HCT116 (cell line): ENCODE data around the gene CPNE8. TPM values are rescaled to one million over a fixed set of nuclear protein-coding genes. Genes with fewer than 3 reads are reported as not detected.

Experiments
- ATAC-seq: fragments of 200-7000 bp; cut with Tn5 transposase; 2 replicates; pipeline ENCODE4 v1.9.1; 2020; ENCODE audit warnings: mild to moderate bottlenecking, moderate library complexity
- BruUV-seq: library from RNA; stranded (reverse); fragments of 400-500 nt; replicated peaks from 2 replicates; lab custom pipeline; 2021; lab: Mats Ljungman, UMichigan
- CTCF ChIA-PET: fragments of 300-600 bp; sonication (Branson Sonifier 250); formaldehyde crosslinking; loops from one replicate; lab custom pipeline; 2021; ENCODE audit warnings: antibody characterized with exemption; lab: Charles Lee
- POLR2A ChIA-PET: fragments of 300-600, 350-600 bp; sonication (Branson Sonifier 250); formaldehyde crosslinking; loops from one replicate; lab custom pipeline; 2021; ENCODE audit warnings: antibody characterized with exemption; lab: Charles Lee
- RAD21 ChIA-PET, 2 experiments: fragments of 300-600 bp; sonication (Branson Sonifier 250); formaldehyde crosslinking; loops; one replicate each; lab custom pipeline; 2023; ENCODE audit warnings: low total read pairs in 2 of 2; ENCODE audit not compliant: uncharacterized antibody in 2 of 2, unreplicated experiment in 2 of 2, low non-redundant PET in 1 of 2; lab: Charles Lee
- DNase-seq: peaks from one replicate; pipeline ENCODE4 v3.0.0-alpha.2; 2010; ENCODE audit warnings: low read depth, low spot score
- H2AFZ ChIP-seq: fragments of 200-600 bp; shearing (Covaris generic), sonication (generic); 2 replicates; pipeline ENCODE4 v1.6.1; 2017; ENCODE audit warnings: low read depth, mixed run types, mixed read lengths, antibody characterized with exemption, low read length; ENCODE audit not compliant: poor library complexity, severe bottlenecking
- H3K27ac ChIP-seq: 2 replicates; pipeline ENCODE4 v1.5.1; 2012; ENCODE audit warnings: low read depth, low read length
- H3K27me3 ChIP-seq: fragments of 200-600 bp; sonication (generic); 2 replicates; pipeline ENCODE4 v1.6.1; 2016; ENCODE audit warnings: mixed run types, low read length, mixed read lengths; ENCODE audit not compliant: insufficient read depth
- H3K36me3 ChIP-seq, 2 experiments: fragments of 200-500 bp in 1 of 2; fragments of 200-600 bp in 1 of 2; sonication (Bioruptor generic) in 1 of 2; sonication (generic) in 1 of 2; 2 replicates each; pipeline versions ENCODE4 v1.5.1 to v1.6.1; 2014 to 2016; ENCODE audit warnings: low read length in 2 of 2, inconsistent platforms in 1 of 2, mixed read lengths in 1 of 2, mixed run types in 1 of 2; ENCODE audit not compliant: insufficient read depth in 2 of 2, control insufficient read depth in 1 of 2
- H3K4me1 ChIP-seq, 2 experiments: fragments of 200-600 bp in 1 of 2; sonication (generic) in 1 of 2; 2 replicates each; pipeline versions ENCODE4 v1.5.1 to v1.6.1; 2012 to 2017; ENCODE audit warnings: low read length in 2 of 2, inconsistent platforms in 1 of 2, mild to moderate bottlenecking in 1 of 2, mixed read lengths in 1 of 2, mixed run types in 1 of 2, moderate library complexity in 1 of 2; ENCODE audit not compliant: insufficient read depth in 2 of 2, control insufficient read depth in 1 of 2
- H3K4me2 ChIP-seq: fragments of 200-600 bp; sonication (generic); 2 replicates; pipeline ENCODE4 v1.6.1; 2017; ENCODE audit warnings: mixed run types, low read length, mixed read lengths
- H3K4me3 ChIP-seq, 2 experiments: fragments of 200-600 bp in 1 of 2; sonication (generic) in 1 of 2; replicated peaks in 1 of 2; 2 replicates each; pipeline ENCODE4 v1.5.1; 2011 to 2016; ENCODE audit warnings: low read length in 2 of 2, control low read depth in 1 of 2, low read depth in 1 of 2, mild to moderate bottlenecking in 1 of 2, mixed read lengths in 1 of 2, mixed run types in 1 of 2
- H3K79me2 ChIP-seq: fragments of 200-600 bp; sonication (generic); 2 replicates; pipeline ENCODE4 v1.6.1; 2017; ENCODE audit warnings: mild to moderate bottlenecking, mixed run types, low read length, moderate library complexity, mixed read lengths; ENCODE audit not compliant: insufficient read depth
- H3K9ac ChIP-seq: fragments of 200-600 bp; sonication (generic); 2 replicates; pipeline ENCODE4 v1.6.1; 2016; ENCODE audit warnings: low read length, mixed read lengths
- H3K9me2 ChIP-seq: fragments of 200-600 bp; sonication (generic), shearing (Covaris generic); 2 replicates; pipeline ENCODE4 v1.6.1; 2017; ENCODE audit warnings: mixed run types, mild to moderate bottlenecking, moderate library complexity; ENCODE audit not compliant: insufficient read depth
- H3K9me3 ChIP-seq, 2 experiments: fragments of 200-500 bp in 1 of 2; fragments of 200-600 bp in 1 of 2; sonication (Bioruptor generic) in 1 of 2; sonication (generic) in 1 of 2; 2 replicates each; pipeline ENCODE4 v1.6.1; 2014 to 2017; ENCODE audit warnings: low read length in 2 of 2, mixed read lengths in 2 of 2, inconsistent platforms in 1 of 2, low read depth in 1 of 2, mild to moderate bottlenecking in 1 of 2, mixed run types in 1 of 2, moderate library complexity in 1 of 2; ENCODE audit not compliant: control insufficient read depth in 1 of 2, insufficient read depth in 1 of 2
- H4K20me1 ChIP-seq: fragments of 200-600 bp; sonication (generic), shearing (Covaris generic); 2 replicates; pipeline ENCODE4 v1.6.1; 2017; ENCODE audit warnings: mixed run types, mild to moderate bottlenecking, moderate library complexity; ENCODE audit not compliant: insufficient read depth
- CBX3 ChIP-seq: IDR thresholded peaks from 2 replicates; pipeline ENCODE4 v1.6.1; 2012; ENCODE audit warnings: low read depth
- EZH2phosphoT487 ChIP-seq: fragments of 200-600 bp; IDR thresholded peaks from 2 replicates; pipeline ENCODE4 v1.6.1; 2018; ENCODE audit warnings: antibody characterized with exemption, borderline replicate concordance
- JUND ChIP-seq: IDR thresholded peaks from 2 replicates; pipeline ENCODE4 v1.6.1; 2012
- POLR2A ChIP-seq: IDR thresholded peaks from 2 replicates; pipeline ENCODE4 v1.7.0; 2011; ENCODE audit warnings: borderline replicate concordance; ENCODE audit not compliant: insufficient read depth, insufficient read length; ENCODE audit errors: extremely low read depth
- POLR2AphosphoS5 ChIP-seq: IDR thresholded peaks from 2 replicates; pipeline ENCODE4 v1.6.1; 2011; ENCODE audit warnings: mild to moderate bottlenecking, low read depth, low read length, moderate library complexity
- RAD21 ChIP-seq: IDR thresholded peaks from 2 replicates; pipeline ENCODE4 v1.6.1; 2012; ENCODE audit warnings: low read depth, mild to moderate bottlenecking
- SIN3A ChIP-seq: IDR thresholded peaks from 2 replicates; pipeline ENCODE4 v1.6.1; 2012; ENCODE audit warnings: low read depth
- SP1 ChIP-seq: IDR thresholded peaks from 2 replicates; pipeline ENCODE4 v1.6.1; 2012; ENCODE audit warnings: low read depth
- SRF ChIP-seq: IDR thresholded peaks from 2 replicates; pipeline ENCODE4 v1.6.1; 2012; ENCODE audit warnings: low read depth
- ZNF274 ChIP-seq: fragments of 200-500 bp; sonication (Bioruptor generic); IDR thresholded peaks from 2 replicates; pipeline ENCODE4 v1.6.1; 2014; ENCODE audit warnings: mild to moderate bottlenecking, low read depth, low read length, inconsistent platforms
- intact Hi-C: fragments of 100-400 bp; cut with micrococcal nuclease; formaldehyde crosslinking; loops from 2 replicates; pipeline ENCODE4 v1.10.0; 2022
- total RNA-seq: library from RNA; stranded (reverse); gene quantifications from one replicate; pipeline ENCODE4 v1.2.1, GENCODE V29; 2021; ENCODE audit not compliant: unreplicated experiment
- TF ChIP-seq, protein P1 (sequence below): IDR thresholded peaks from 2 replicates; pipeline ENCODE4 v1.6.1; 2011; ENCODE audit warnings: mild to moderate bottlenecking, low read length, moderate library complexity; ENCODE audit not compliant: insufficient replicate concordance; ENCODE audit errors: extremely low read depth
- TF ChIP-seq, protein P2 (sequence below), 3 experiments: fragments of 200-600 bp in 1 of 3; sonication (generic) in 1 of 3; IDR thresholded peaks in 2 of 3; conservative IDR thresholded peaks in 1 of 3; 2 replicates each; pipeline ENCODE4 v1.5.1; 2012 to 2017; ENCODE audit warnings: low read depth in 2 of 3, low read length in 2 of 3, antibody characterized with exemption in 1 of 3, borderline replicate concordance in 1 of 3, control low read depth in 1 of 3, mild to moderate bottlenecking in 1 of 3, mixed read lengths in 1 of 3, mixed run types in 1 of 3, moderate library complexity in 1 of 3; ENCODE audit not compliant: insufficient read depth in 1 of 3
- TF ChIP-seq, protein P3 (sequence below): IDR thresholded peaks from 2 replicates; pipeline ENCODE4 v1.6.1; 2012; ENCODE audit warnings: low read depth

The CPNE8 gene
- total RNA-seq, 1 experiment from 2014 or later, result 14.2 TPM

DNA sequence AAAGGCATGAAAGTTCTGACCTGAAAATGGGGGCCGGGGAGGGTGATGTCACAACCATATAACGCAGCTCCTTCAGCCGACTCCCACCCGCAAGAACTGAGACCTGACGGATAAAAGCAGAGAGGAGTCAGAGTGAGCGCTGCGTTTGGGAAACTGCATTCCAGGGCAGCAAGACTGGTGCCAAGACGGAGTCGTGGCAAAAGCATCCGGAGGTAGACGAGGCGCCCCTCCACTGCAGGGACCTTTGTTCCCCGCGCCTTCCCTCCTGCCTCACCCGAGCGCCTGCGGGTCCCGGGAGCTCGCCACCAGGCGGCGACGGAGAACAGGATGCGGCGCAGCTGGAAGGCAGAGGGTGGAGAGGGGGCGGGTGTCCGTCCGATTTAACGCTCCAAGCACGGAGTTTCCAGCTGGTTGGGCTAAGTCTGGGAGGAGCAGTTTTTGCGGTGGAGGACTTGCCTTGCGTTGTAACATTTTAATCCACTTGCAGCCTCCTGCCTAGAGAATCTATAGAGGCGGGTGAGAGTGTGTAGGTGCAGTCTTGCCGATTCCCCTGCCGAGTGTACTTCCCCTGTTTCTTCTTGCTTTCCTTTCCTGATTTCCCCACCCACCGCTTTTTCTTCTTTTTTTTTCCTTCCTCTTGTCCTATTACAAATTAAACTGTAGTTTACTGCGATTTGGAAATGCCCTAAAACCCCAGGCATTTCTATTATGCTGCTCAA is 1.2 kb upstream of the CPNE8 start (continued):
- TF ChIP-seq, protein P1, sequence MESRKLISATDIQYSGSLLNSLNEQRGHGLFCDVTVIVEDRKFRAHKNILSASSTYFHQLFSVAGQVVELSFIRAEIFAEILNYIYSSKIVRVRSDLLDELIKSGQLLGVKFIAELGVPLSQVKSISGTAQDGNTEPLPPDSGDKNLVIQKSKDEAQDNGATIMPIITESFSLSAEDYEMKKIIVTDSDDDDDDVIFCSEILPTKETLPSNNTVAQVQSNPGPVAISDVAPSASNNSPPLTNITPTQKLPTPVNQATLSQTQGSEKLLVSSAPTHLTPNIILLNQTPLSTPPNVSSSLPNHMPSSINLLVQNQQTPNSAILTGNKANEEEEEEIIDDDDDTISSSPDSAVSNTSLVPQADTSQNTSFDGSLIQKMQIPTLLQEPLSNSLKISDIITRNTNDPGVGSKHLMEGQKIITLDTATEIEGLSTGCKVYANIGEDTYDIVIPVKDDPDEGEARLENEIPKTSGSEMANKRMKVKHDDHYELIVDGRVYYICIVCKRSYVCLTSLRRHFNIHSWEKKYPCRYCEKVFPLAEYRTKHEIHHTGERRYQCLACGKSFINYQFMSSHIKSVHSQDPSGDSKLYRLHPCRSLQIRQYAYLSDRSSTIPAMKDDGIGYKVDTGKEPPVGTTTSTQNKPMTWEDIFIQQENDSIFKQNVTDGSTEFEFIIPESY, result no peak
- TF ChIP-seq SP1, result peak; percentile 27

DNA sequence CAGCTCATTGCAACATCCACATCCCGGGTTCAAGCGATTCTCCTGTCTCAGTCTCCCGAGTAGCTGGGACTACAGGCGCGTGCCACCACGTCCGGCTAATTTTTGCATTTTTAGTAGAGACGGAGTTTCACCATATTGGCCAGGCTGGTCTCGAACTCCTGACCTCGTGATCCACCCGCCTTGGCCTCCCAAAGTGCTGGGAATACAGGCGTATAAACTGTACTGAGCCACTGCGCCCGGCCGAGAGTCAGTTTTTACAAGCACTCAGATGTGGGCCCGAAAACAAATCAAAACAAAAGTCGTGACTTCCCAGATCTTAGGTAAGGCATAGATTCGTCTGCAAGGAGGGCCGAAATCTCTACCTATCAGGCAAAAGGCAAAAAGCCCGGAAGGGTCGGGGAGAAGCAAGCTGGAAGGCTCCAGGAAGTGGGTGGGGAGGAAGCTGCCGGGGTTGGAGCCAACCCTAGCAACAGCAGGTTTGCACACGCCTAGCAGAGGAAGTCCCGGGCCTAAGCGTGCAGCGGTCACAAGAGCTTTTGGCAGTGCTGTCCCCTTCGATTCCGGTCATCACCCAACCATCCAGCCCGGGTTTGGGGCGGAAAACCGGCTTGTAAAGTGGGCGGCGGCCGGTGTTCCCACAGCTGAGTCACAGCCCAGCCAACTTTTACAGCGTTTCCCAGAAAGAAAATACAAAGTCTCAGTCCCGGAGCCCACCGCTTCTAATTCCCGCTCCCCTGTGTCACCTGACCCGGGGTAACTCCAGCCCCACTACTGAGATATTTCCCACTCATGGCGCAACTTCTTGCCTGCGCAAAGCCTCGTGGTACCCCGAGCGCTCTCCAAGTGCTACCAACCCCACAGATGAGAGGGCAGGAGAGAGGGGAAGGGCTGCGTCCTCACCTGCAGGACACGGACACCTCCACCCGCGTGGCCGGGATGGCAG is 583 bp downstream of the CPNE8 start:
- no peaks in the 10 kb centered on the region for H3K27me3 ChIP-seq
- POLR2A ChIA-PET, result interaction anchor here (0.9 to 1.5 kb wide), 2 partner anchors 10 to 71 kb away, joined by 3 to 9 read pairs; no protein-coding TSS in a partner anchor
- H3K9me2 ChIP-seq, result no peaks in the 10 kb centered on the region
- H3K79me2 ChIP-seq, result peaks cover 31% of the 10 kb centered on the region
- peak overlapping the region; percentile 75 for H3K9ac ChIP-seq
- no peaks in the 10 kb centered on the region for H3K36me3 ChIP-seq
- CTCF ChIA-PET, result interaction anchor here (0.6 to 4.4 kb wide), 8 partner anchors 8 to 316 kb away, joined by 3 to 33 read pairs (median 4); no protein-coding TSS in a partner anchor
- H2AFZ ChIP-seq, result peak overlapping the region; percentile 99
- RAD21 ChIA-PET, result interaction anchor here in 1 of 2 experiments (0.9 kb wide), 1 partner anchor 218 kb away, joined by 3 read pairs; no protein-coding TSS in a partner anchor
- H3K27ac ChIP-seq, result peak overlapping the region; percentile 95
- H3K4me3 ChIP-seq, result peak overlapping the region; percentile 80 to 83
- intact Hi-C loops, result loop anchor here (5.0 kb wide), 4 partner anchors 197 to 768 kb away; no protein-coding TSS in a partner anchor
- no peaks in the 10 kb centered on the region for H4K20me1 ChIP-seq
- H3K4me2 ChIP-seq, result peak overlapping the region; percentile 99
- peaks cover 7 to 27% of the 10 kb centered on the region in 2 experiments for H3K4me1 ChIP-seq
- H3K9me3 ChIP-seq, result no peaks in the 10 kb centered on the region
- DNase-seq, result peak; percentile 88
- TSS peak; percentile 42 for BruUV-seq
- peak; percentile 77 for ATAC-seq
- TF ChIP-seq, protein P2, sequence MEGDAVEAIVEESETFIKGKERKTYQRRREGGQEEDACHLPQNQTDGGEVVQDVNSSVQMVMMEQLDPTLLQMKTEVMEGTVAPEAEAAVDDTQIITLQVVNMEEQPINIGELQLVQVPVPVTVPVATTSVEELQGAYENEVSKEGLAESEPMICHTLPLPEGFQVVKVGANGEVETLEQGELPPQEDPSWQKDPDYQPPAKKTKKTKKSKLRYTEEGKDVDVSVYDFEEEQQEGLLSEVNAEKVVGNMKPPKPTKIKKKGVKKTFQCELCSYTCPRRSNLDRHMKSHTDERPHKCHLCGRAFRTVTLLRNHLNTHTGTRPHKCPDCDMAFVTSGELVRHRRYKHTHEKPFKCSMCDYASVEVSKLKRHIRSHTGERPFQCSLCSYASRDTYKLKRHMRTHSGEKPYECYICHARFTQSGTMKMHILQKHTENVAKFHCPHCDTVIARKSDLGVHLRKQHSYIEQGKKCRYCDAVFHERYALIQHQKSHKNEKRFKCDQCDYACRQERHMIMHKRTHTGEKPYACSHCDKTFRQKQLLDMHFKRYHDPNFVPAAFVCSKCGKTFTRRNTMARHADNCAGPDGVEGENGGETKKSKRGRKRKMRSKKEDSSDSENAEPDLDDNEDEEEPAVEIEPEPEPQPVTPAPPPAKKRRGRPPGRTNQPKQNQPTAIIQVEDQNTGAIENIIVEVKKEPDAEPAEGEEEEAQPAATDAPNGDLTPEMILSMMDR (IDR thresholded peaks at IDR 0.05 in 2 of 3, conservative IDR thresholded peaks at IDR 0.05 in 1 of 3; ENCODE audit: borderline replicate concordance in 1 of 3, insufficient read depth in 1 of 3, low read depth in 2 of 3, low read length in 2 of 3), result no peak
- TF ChIP-seq SRF (0 out of 2 replicates have a peak, but pooled peaks have one; percentile 4), CBX3 (no peak), POLR2A (peak; percentile 48), SIN3A (peak; percentile 63), SP1 (no peak; the same call in none of the 2 replicates), EZH2phosphoT487 (no peak), JUND (no peak), RAD21 (no peak), POLR2AphosphoS5 (peak; percentile 75), ZNF274 (no peak)
- TF ChIP-seq, protein P3, sequence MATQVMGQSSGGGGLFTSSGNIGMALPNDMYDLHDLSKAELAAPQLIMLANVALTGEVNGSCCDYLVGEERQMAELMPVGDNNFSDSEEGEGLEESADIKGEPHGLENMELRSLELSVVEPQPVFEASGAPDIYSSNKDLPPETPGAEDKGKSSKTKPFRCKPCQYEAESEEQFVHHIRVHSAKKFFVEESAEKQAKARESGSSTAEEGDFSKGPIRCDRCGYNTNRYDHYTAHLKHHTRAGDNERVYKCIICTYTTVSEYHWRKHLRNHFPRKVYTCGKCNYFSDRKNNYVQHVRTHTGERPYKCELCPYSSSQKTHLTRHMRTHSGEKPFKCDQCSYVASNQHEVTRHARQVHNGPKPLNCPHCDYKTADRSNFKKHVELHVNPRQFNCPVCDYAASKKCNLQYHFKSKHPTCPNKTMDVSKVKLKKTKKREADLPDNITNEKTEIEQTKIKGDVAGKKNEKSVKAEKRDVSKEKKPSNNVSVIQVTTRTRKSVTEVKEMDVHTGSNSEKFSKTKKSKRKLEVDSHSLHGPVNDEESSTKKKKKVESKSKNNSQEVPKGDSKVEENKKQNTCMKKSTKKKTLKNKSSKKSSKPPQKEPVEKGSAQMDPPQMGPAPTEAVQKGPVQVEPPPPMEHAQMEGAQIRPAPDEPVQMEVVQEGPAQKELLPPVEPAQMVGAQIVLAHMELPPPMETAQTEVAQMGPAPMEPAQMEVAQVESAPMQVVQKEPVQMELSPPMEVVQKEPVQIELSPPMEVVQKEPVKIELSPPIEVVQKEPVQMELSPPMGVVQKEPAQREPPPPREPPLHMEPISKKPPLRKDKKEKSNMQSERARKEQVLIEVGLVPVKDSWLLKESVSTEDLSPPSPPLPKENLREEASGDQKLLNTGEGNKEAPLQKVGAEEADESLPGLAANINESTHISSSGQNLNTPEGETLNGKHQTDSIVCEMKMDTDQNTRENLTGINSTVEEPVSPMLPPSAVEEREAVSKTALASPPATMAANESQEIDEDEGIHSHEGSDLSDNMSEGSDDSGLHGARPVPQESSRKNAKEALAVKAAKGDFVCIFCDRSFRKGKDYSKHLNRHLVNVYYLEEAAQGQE, result no peak
